Measurements from ENCODE around the gene CCDC30.

DNA sequence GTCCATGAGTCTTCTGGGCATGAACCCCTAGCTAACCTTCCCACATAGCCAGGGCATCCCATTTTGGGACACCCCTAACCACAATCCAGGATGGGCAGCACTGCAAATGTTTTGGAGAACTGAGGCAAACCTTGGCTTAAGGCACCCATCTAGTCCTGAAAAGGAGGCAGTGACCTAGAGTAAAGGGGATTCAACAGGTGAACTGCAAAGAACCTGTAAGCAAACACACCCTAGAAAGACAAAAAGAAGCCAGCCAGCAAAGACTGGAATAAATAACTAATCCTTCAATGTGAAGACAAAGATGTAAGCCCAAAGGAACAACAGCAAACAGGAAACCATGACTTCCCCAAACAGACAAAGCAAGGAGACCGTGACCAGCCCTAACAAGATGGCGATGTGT, 138.4 kb downstream of the CCDC30 start:
- TF ChIP-seq, protein P1, sequence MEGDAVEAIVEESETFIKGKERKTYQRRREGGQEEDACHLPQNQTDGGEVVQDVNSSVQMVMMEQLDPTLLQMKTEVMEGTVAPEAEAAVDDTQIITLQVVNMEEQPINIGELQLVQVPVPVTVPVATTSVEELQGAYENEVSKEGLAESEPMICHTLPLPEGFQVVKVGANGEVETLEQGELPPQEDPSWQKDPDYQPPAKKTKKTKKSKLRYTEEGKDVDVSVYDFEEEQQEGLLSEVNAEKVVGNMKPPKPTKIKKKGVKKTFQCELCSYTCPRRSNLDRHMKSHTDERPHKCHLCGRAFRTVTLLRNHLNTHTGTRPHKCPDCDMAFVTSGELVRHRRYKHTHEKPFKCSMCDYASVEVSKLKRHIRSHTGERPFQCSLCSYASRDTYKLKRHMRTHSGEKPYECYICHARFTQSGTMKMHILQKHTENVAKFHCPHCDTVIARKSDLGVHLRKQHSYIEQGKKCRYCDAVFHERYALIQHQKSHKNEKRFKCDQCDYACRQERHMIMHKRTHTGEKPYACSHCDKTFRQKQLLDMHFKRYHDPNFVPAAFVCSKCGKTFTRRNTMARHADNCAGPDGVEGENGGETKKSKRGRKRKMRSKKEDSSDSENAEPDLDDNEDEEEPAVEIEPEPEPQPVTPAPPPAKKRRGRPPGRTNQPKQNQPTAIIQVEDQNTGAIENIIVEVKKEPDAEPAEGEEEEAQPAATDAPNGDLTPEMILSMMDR (IDR thresholded peaks at IDR 0.05) = no peak
- TF ChIP-seq POLR2A (IDR thresholded peaks at IDR 0.05) = no peak

Data from vagina (tissue), 2 donors.